ENCODE results near the gene NPAT.
"Not testable (repeated sequence)": the region's sequence is repeated elsewhere in the genome, so short reads cannot be mapped to it uniquely, and the experiment has no call there.

NPAT gene

DNA sequence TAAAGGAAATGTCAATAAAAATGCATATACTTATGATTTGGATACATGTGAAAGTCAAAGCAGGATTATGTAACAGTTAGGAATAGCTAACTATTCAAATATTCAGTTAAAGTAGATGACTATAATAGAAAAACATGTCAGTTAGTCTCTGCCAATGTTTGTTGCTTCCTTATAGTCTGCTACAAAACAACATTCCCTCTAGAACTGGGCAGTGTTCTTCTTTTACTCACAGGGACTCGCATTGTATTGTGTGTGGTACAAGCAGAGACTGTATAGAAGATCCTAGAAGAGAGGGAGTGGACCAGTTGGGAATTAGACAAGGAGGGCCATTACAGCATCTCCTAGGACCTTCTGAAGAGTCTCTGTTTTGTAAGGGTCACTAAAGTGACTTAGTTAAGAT, 90.4 kb downstream of the NPAT start:
- TF ChIP-seq, protein P1, sequence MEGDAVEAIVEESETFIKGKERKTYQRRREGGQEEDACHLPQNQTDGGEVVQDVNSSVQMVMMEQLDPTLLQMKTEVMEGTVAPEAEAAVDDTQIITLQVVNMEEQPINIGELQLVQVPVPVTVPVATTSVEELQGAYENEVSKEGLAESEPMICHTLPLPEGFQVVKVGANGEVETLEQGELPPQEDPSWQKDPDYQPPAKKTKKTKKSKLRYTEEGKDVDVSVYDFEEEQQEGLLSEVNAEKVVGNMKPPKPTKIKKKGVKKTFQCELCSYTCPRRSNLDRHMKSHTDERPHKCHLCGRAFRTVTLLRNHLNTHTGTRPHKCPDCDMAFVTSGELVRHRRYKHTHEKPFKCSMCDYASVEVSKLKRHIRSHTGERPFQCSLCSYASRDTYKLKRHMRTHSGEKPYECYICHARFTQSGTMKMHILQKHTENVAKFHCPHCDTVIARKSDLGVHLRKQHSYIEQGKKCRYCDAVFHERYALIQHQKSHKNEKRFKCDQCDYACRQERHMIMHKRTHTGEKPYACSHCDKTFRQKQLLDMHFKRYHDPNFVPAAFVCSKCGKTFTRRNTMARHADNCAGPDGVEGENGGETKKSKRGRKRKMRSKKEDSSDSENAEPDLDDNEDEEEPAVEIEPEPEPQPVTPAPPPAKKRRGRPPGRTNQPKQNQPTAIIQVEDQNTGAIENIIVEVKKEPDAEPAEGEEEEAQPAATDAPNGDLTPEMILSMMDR (IDR thresholded peaks at IDR 0.05; ENCODE audit: extremely low read depth, missing control alignments) = no peak
- no peak for DNase-seq (ENCODE audit: low spot score)

GRCh38 chr11:108128772-108129171, 93.7 kb downstream of the NPAT start:
- TF ChIP-seq, protein P1 (IDR thresholded peaks at IDR 0.05; ENCODE audit: extremely low read depth, missing control alignments) = no peak
- DNase-seq (ENCODE audit: low spot score) = no peak

GRCh38 chr11:108125096-108125495, 97.3 kb downstream of the NPAT start:
- no peak for DNase-seq (ENCODE audit: low spot score)
- TF ChIP-seq, protein P1 (IDR thresholded peaks at IDR 0.05; ENCODE audit: extremely low read depth, missing control alignments) = no peak

DNA sequence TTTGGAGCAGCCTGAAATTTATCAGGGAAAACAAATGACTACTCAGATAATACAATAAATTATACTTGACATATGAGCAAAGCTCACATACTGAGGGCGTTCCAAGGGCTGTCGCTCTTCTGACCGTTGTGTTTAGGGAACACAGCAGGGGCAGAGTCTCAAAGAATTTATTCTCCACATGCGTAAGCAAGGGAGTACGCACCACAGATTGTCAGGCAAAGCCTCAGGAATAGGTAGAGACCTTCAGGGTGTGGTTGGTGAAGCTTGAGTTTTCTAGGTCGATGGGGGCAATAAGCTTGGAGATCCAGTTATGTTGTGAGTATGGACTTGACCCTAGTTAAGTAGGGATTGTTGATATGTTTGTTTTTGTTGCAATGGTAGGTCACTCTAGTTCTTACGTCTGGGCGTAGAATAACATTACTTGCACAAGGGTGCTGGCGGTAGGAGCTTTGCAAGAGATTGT, 100.2 kb downstream of the NPAT start:
- DNase-seq (ENCODE audit: low spot score) = no peak
- TF ChIP-seq, protein P1 (IDR thresholded peaks at IDR 0.05; ENCODE audit: extremely low read depth, missing control alignments) = no peak

- TF ChIP-seq, protein P1 (IDR thresholded peaks at IDR 0.05; ENCODE audit: extremely low read depth, missing control alignments) = no peak
- peak; percentile 93 for DNase-seq (ENCODE audit: low spot score)
Observed at GRCh38 chr11:108121274-108122155, 100.9 kb downstream of the NPAT start, which contains the start of gene ACAT1. ACAT1 (plus strand) TSS chr11:108121567; CDS start chr11:108121607, 40 bp downstream.

DNA sequence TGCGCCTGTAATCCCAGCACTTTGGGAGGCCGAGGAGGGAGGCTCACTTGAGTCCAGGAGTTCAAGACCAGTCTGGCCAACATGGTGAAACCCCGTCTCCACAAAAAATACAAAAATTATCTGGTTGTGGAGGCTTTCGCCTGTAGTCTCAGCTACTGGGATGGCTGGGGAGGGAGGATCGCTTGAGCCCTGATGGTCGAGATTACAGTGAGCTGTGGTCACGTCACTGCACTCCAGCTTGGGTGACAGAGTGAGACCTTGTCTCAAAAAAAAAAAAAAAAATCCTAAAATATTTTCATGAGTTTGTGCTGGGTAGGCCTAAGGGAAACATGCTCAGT, 101.5 kb downstream of the NPAT start:
- DNase-seq (ENCODE audit: low spot score) = not testable (repeated sequence)

- peak; percentile 48 for DNase-seq (ENCODE audit: low spot score)
- TF ChIP-seq, protein P1 (IDR thresholded peaks at IDR 0.05; ENCODE audit: extremely low read depth, missing control alignments) = no peak
Observed at GRCh38 chr11:108117746-108118371, 104.6 kb downstream of the NPAT start.
